A673 (cell line): ENCODE data around the gene CEACAM1. TPM values are rescaled to one million over a fixed set of nuclear protein-coding genes. Genes with fewer than 3 reads are reported as not detected.

Source experiments
- BruUV-seq: library from RNA; stranded (reverse); fragments of 400-500 nt; replicated peaks from 2 replicates; lab custom pipeline; 2021; lab: Mats Ljungman, UMichigan
- CTCF ChIA-PET: fragments of 300-600 bp; sonication (Branson Sonifier 250); formaldehyde crosslinking; loops from one replicate; lab custom pipeline; 2022; ENCODE audit warnings: antibody characterized with exemption; lab: Charles Lee
- POLR2A ChIA-PET: fragments of 300-600 bp; sonication (Branson Sonifier 250); formaldehyde crosslinking; loops from one replicate; lab custom pipeline; 2022; ENCODE audit warnings: antibody characterized with exemption; ENCODE audit not compliant: low non-redundant PET; lab: Charles Lee
- DNase-seq: peaks from one replicate; pipeline ENCODE4 v3.0.0-alpha.2; 2015; ENCODE audit warnings: low spot score
- H3K27ac ChIP-seq: fragments of 200-600 bp; sonication (generic); 2 replicates; pipeline ENCODE4 v1.5.1; 2016; ENCODE audit warnings: mixed run types, low read depth, mild to moderate bottlenecking, mixed read lengths, antibody characterized with exemption, low read length; ENCODE audit not compliant: poor library complexity, severe bottlenecking
- H3K27me3 ChIP-seq: fragments of 200-600 bp; sonication (generic); replicated peaks from 2 replicates; pipeline ENCODE4 v1.6.1; 2017; ENCODE audit warnings: mixed run types, low read depth, mild to moderate bottlenecking, mixed read lengths, antibody characterized with exemption, low read length; ENCODE audit not compliant: insufficient read depth, poor library complexity
- H3K36me3 ChIP-seq: fragments of 200-600 bp; sonication (generic); 2 replicates; pipeline ENCODE4 v1.6.1; 2016; ENCODE audit warnings: mixed run types, mild to moderate bottlenecking, mixed read lengths, antibody characterized with exemption, low read length; ENCODE audit not compliant: insufficient read depth, poor library complexity, severe bottlenecking
- H3K4me1 ChIP-seq: fragments of 200-600 bp; sonication (generic); 2 replicates; pipeline ENCODE4 v1.6.1; 2017; ENCODE audit warnings: mixed run types, mild to moderate bottlenecking, mixed read lengths, antibody characterized with exemption, low read length; ENCODE audit not compliant: insufficient read depth, poor library complexity, severe bottlenecking
- H3K4me3 ChIP-seq: fragments of 200-600 bp; sonication (generic); 2 replicates; pipeline ENCODE4 v1.5.1; 2016; ENCODE audit warnings: low read depth, mixed run types, mild to moderate bottlenecking, mixed read lengths, low read length; ENCODE audit not compliant: poor library complexity, severe bottlenecking
- H3K9me3 ChIP-seq: fragments of 200-600 bp; sonication (generic); 2 replicates; pipeline ENCODE4 v1.6.1; 2016; ENCODE audit warnings: mixed run types, low read depth, mild to moderate bottlenecking, mixed read lengths, antibody characterized with exemption, low read length; ENCODE audit not compliant: poor library complexity, severe bottlenecking
- CTCF ChIP-seq: fragments of 300-800, 200-600 bp; sonication (generic); conservative IDR thresholded peaks from 2 replicates; pipeline ENCODE4 v1.5.1; 2017; ENCODE audit warnings: low read depth, mild to moderate bottlenecking, antibody characterized with exemption, low read length, moderate library complexity, mixed read lengths
- EZH2 ChIP-seq: fragments of 200-600 bp; sonication (generic); IDR thresholded peaks from 2 replicates; pipeline ENCODE4 v1.6.1; 2017; ENCODE audit warnings: borderline replicate concordance, low read depth, mild to moderate bottlenecking, mixed read lengths, antibody characterized with exemption, low read length; ENCODE audit not compliant: poor library complexity, severe bottlenecking
- intact Hi-C: fragments of 100-400 bp; cut with micrococcal nuclease; formaldehyde crosslinking; loops from one replicate; pipeline ENCODE4 v1.10.0; 2022; ENCODE audit not compliant: unreplicated experiment
- total RNA-seq: library from RNA; stranded (reverse); gene quantifications from 2 replicates; pipeline ENCODE4 v1.2.3, GENCODE V29; 2021

Gene CEACAM1
- total RNA-seq, 1 experiment from 2014 or later, result 0.64 TPM

- H3K27me3 ChIP-seq, result no peaks in the 10 kb centered on the region
- intact Hi-C loops, result no loop called here
- H3K4me1 ChIP-seq, result no peaks in the 10 kb centered on the region
- TF ChIP-seq CTCF (no peak), EZH2 (no peak)
- ChIA-PET POLR2A (no interaction called here), CTCF (no interaction called here)
- no peak overlapping the region for H3K27ac ChIP-seq
- DNase-seq, result no peak
- no peak overlapping the region for H3K4me3 ChIP-seq
- no peaks in the 10 kb centered on the region for H3K36me3 ChIP-seq
- no peaks in the 10 kb centered on the region for H3K9me3 ChIP-seq
- no TSS peak for BruUV-seq
Measured at GRCh38 chr19:42494321-42494720, 34.0 kb downstream of the CEACAM1 start.

GRCh38 chr19:42488783-42489521 lies 39.3 kb downstream of the CEACAM1 start:
- DNase-seq, result no peak
- ChIA-PET POLR2A (no interaction called here), CTCF (no interaction called here)
- Histone ChIP-seq H3K36me3 (no peaks in the 10 kb centered on the region), H3K9me3 (no peaks in the 10 kb centered on the region), H3K27ac (no peak overlapping the region), H3K4me3 (no peak overlapping the region), H3K27me3 (no peaks in the 10 kb centered on the region), H3K4me1 (no peaks in the 10 kb centered on the region)
- intact Hi-C loops, result no loop called here
- TF ChIP-seq EZH2 (no peak), CTCF (no peak)
- BruUV-seq, result no TSS peak

- CTCF ChIA-PET, result no interaction called here
Measured at GRCh38 chr19:42487798-42488178, 40.5 kb downstream of the CEACAM1 start.

More at GRCh38 chr19:42487798-42488178, 40.5 kb downstream of the CEACAM1 start:
- intact Hi-C loops, result no loop called here
- Histone ChIP-seq H3K4me3 (no peak overlapping the region), H3K4me1 (no peaks in the 10 kb centered on the region), H3K9me3 (no peaks in the 10 kb centered on the region), H3K27me3 (no peaks in the 10 kb centered on the region), H3K36me3 (no peaks in the 10 kb centered on the region), H3K27ac (no peak overlapping the region)
- POLR2A ChIA-PET, result no interaction called here
- no peak for DNase-seq
- no TSS peak for BruUV-seq
- TF ChIP-seq EZH2 (no peak), CTCF (no peak)
